Keratinocyte (primary cell): Measurements from ENCODE around the gene DHX36. TPM values are rescaled to one million over a fixed set of nuclear protein-coding genes. Genes with fewer than 3 reads are reported as not detected.

Source experiments
- DNase-seq: peaks from one replicate; pipeline ENCODE4 v3.0.0-alpha.2; 2011; ENCODE audit warnings: low read depth, missing footprints, low spot score
- FAIRE-seq: peaks from 2 replicates; lab custom pipeline; 2011; peaks lifted over from hg19 to GRCh38; lab: Jason Lieb, UNC
- H2AFZ ChIP-seq: 2 replicates; pipeline ENCODE4 v1.6.0; 2012; ENCODE audit warnings: low read length, control low read depth, inconsistent platforms; ENCODE audit not compliant: control insufficient read depth
- H3K27ac ChIP-seq: 2 replicates; pipeline ENCODE4 v1.5.1; 2011; ENCODE audit warnings: low read length; ENCODE audit not compliant: control insufficient read depth, insufficient read depth
- H3K27me3 ChIP-seq: 3 replicates; pipeline ENCODE4 v1.6.0; 2011; ENCODE audit warnings: low read length; ENCODE audit not compliant: control insufficient read depth, insufficient read depth; ENCODE audit errors: extremely low read depth
- H3K36me3 ChIP-seq, 2 experiments: 2 replicates in 1 of 2; 3 replicates in 1 of 2; pipeline ENCODE4 v1.5.1; 2011; ENCODE audit warnings: low read length in 2 of 2, mild to moderate bottlenecking in 1 of 2; ENCODE audit not compliant: control insufficient read depth in 2 of 2, insufficient read depth in 2 of 2; ENCODE audit errors: extremely low read depth in 1 of 2
- H3K4me1 ChIP-seq: 3 replicates; pipeline ENCODE4 v1.5.1; 2011; ENCODE audit warnings: low read length; ENCODE audit not compliant: control insufficient read depth, insufficient read depth; ENCODE audit errors: extremely low read depth
- H3K4me2 ChIP-seq: 3 replicates; pipeline ENCODE4 v1.6.0; 2011; ENCODE audit warnings: low read depth, low read length; ENCODE audit not compliant: control insufficient read depth, insufficient read depth; ENCODE audit errors: extremely low read depth
- H3K4me3 ChIP-seq, 3 experiments: fragments of 200-600 bp in 1 of 3; sonication (generic) in 1 of 3; 2 replicates in 2 of 3; 3 replicates in 1 of 3; pipeline ENCODE4 v1.5.1; 2011 to 2016; ENCODE audit warnings: low read length in 3 of 3, mild to moderate bottlenecking in 3 of 3, control low read depth in 2 of 3, inconsistent platforms in 1 of 3, low read depth in 1 of 3, mixed read lengths in 1 of 3, mixed run types in 1 of 3, moderate library complexity in 1 of 3; ENCODE audit not compliant: control insufficient read depth in 2 of 3, insufficient read depth in 2 of 3; ENCODE audit errors: extremely low read depth in 1 of 3
- H3K79me2 ChIP-seq: 2 replicates; pipeline ENCODE4 v1.6.0; 2012; ENCODE audit warnings: low read length; ENCODE audit not compliant: control insufficient read depth, insufficient read depth
- H3K9ac ChIP-seq: 3 replicates; pipeline ENCODE4 v1.6.0; 2011; ENCODE audit warnings: low read length; ENCODE audit not compliant: control insufficient read depth, insufficient read depth; ENCODE audit errors: extremely low read depth
- H3K9me1 ChIP-seq: 3 replicates; pipeline ENCODE4 v1.6.0; 2011; ENCODE audit warnings: low read length; ENCODE audit not compliant: control insufficient read depth, insufficient read depth; ENCODE audit errors: extremely low read depth
- H3K9me3 ChIP-seq: 2 replicates; pipeline ENCODE4 v1.5.1; 2012; ENCODE audit warnings: low read depth, low read length; ENCODE audit not compliant: control insufficient read depth
- H4K20me1 ChIP-seq: 3 replicates; pipeline ENCODE4 v1.6.0; 2011; ENCODE audit warnings: low read length; ENCODE audit not compliant: control insufficient read depth, insufficient read depth; ENCODE audit errors: extremely low read depth
- EZH2 ChIP-seq: IDR thresholded peaks from one replicate; pipeline ENCODE4 v1.6.1; 2012; ENCODE audit warnings: inconsistent platforms, mild to moderate bottlenecking, low read length, moderate library complexity
- dilution Hi-C: fragments of 300-500 bp; cut with MboI; formaldehyde crosslinking; loops from one replicate; pipeline ENCODE4 v1.7.0; 2020; ENCODE audit warnings: low sequenced_read_pairs; ENCODE audit not compliant: extremely low pct_ligation_motif_present
- polyA plus RNA-seq, 5 experiments: library from polyadenylated mRNA; depleted of rRNA in 3 of 5; stranded (reverse) in 3 of 5; stranded (forward) in 1 of 5; unstranded in 1 of 5; fragments of >200 nt; gene quantifications; 1 replicate in 1 of 5; 2 replicates in 3 of 5; 3 replicates in 1 of 5; pipeline versions ENCODE4 v1.2.1 to v1.2.3, GENCODE V29; 2011 to 2012; ENCODE audit warnings: missing spikeins in 2 of 5, low read depth in 1 of 5, low replicate concordance in 1 of 5
- TF ChIP-seq, protein P1 (sequence below), 3 experiments: IDR thresholded peaks in 1 of 3; conservative IDR thresholded peaks in 1 of 3; optimal IDR thresholded peaks in 1 of 3; 2 replicates in 2 of 3; 3 replicates in 1 of 3; pipeline versions ENCODE3 to v1.5.1; 2011; ENCODE audit warnings: low read length in 3 of 3, mild to moderate bottlenecking in 3 of 3, moderate library complexity in 2 of 3, control low read depth in 1 of 3, inconsistent platforms in 1 of 3; ENCODE audit not compliant: insufficient read depth in 2 of 3; ENCODE audit errors: extremely low read depth in 1 of 3

The DHX36 gene
- polyA plus RNA-seq, 1 donor (not counting 4 experiments of a cell fraction or from before 2014, with no cell fraction given), result 72.3 TPM

DNA sequence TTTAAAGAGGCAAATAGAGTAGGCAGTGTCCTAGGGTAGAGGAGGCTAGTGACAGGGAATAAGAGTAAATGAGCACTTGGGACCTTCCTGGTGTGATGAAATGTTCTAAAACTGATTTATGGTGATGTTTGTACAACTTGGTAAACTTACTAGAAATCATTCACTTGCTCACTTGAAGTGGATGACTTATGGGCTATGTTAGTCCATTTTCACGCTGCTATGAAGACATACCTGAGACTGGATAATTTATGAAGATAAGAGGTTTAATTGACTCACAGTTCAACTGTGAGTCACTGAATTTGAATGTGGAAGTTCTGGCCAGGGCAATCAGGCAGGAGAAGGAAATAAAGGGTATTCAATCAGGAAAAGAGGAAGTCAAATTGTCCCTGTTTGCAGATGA lies 31.7 kb upstream of the DHX36 start:
- no peak for DNase-seq
- Histone ChIP-seq H3K9me3 (no peaks in the 10 kb centered on the region), H4K20me1 (no peaks in the 10 kb centered on the region), H3K27ac (no peak overlapping the region), H3K9ac (no peak overlapping the region), H3K4me2 (no peak overlapping the region), H3K4me1 (no peaks in the 10 kb centered on the region), H3K79me2 (no peaks in the 10 kb centered on the region), H3K36me3 (no peaks in the 10 kb centered on the region), H3K9me1 (no peaks in the 10 kb centered on the region), H3K4me3 (no peak overlapping the region), H2AFZ (no peak overlapping the region), H3K27me3 (no peaks in the 10 kb centered on the region)
- no peak for FAIRE-seq
- dilution Hi-C loops, result no loop called here
- TF ChIP-seq EZH2, result no peak
- TF ChIP-seq, protein P1, sequence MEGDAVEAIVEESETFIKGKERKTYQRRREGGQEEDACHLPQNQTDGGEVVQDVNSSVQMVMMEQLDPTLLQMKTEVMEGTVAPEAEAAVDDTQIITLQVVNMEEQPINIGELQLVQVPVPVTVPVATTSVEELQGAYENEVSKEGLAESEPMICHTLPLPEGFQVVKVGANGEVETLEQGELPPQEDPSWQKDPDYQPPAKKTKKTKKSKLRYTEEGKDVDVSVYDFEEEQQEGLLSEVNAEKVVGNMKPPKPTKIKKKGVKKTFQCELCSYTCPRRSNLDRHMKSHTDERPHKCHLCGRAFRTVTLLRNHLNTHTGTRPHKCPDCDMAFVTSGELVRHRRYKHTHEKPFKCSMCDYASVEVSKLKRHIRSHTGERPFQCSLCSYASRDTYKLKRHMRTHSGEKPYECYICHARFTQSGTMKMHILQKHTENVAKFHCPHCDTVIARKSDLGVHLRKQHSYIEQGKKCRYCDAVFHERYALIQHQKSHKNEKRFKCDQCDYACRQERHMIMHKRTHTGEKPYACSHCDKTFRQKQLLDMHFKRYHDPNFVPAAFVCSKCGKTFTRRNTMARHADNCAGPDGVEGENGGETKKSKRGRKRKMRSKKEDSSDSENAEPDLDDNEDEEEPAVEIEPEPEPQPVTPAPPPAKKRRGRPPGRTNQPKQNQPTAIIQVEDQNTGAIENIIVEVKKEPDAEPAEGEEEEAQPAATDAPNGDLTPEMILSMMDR (optimal IDR thresholded peaks at IDR 0.05 in 1 of 3, IDR thresholded peaks at IDR 0.05 in 1 of 3, conservative IDR thresholded peaks at IDR 0.05 in 1 of 3; ENCODE audit: extremely low read depth in 1 of 3, insufficient read depth in 2 of 3, low read length in 3 of 3), result no peak

DNA sequence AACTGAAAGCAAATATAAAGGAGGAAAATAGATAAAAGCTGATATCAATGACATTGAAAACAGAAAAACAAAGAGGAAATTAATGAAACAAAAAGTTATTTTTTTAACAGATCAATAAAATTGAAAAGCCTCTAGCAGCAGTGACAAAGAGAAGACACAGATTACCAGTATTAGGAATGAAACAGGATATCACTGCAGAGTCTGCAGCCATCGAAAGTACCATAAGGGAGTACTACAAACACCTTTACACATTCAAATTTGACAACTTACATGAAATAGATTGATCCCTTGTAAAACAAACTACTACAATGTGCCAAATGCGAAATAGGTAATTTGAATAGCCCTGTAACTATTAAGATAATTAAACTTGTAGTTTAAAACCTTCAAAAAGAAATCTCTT lies 24.9 kb upstream of the DHX36 start:
- H3K4me1 ChIP-seq, result no peaks in the 10 kb centered on the region
- no peak for FAIRE-seq

More for the DNA sequence above, 24.9 kb upstream of the DHX36 start:
- Histone ChIP-seq H3K4me3 (no peak overlapping the region), H3K9me1 (no peaks in the 10 kb centered on the region), H3K79me2 (no peaks in the 10 kb centered on the region), H3K27ac (no peak overlapping the region), H3K27me3 (no peaks in the 10 kb centered on the region), H2AFZ (no peak overlapping the region), H3K9ac (no peak overlapping the region), H3K36me3 (no peaks in the 10 kb centered on the region), H4K20me1 (no peaks in the 10 kb centered on the region), H3K4me2 (no peak overlapping the region), H3K9me3 (no peaks in the 10 kb centered on the region)
- no peak for DNase-seq
- dilution Hi-C loops, result no loop called here
- TF ChIP-seq EZH2, result no peak
- TF ChIP-seq, protein P1 (optimal IDR thresholded peaks at IDR 0.05 in 1 of 3, IDR thresholded peaks at IDR 0.05 in 1 of 3, conservative IDR thresholded peaks at IDR 0.05 in 1 of 3; ENCODE audit: extremely low read depth in 1 of 3, insufficient read depth in 2 of 3, low read length in 3 of 3), result no peak
